ENCODE results near the gene KCNIP3. TPM values are rescaled to one million over a fixed set of nuclear protein-coding genes. Genes with fewer than 3 reads are reported as not detected.

Gene KCNIP3
- total RNA-seq, 4 donors from 2014 or later = 5.2 to 20.4 (median 11.4) TPM

DNA sequence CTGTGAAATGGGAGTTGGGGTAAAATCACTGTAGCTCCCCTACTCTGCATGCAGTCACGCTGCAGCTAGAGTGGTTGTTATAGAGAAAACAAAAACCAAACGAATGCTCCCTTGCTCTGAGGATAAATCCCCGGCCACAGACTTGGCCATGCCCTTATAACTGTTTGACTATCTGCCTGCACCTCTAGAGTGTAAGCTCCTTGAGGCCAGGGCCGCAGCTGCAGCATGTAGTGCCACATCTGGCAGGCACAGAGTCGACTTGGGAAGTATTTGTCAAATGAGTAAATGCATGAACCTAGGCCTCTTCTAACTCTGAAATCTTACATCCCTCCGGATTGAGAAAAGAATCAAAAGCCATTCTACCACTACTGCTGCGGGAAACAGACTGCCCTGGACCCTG is 35.9 kb downstream of the KCNIP3 start:
- TF ChIP-seq CTCF (IDR thresholded peaks at IDR 0.05) = no peak
- TF ChIP-seq POLR2A (IDR thresholded peaks at IDR 0.05) = no peak
- no peak for DNase-seq (ENCODE audit: low spot score in 2 of 2)
- intact Hi-C loops (cut with DNase I; ENCODE audit: low total_unique reads) = no loop called here
- 88 to 89% methylated on average over 7 of the region's 7 CpGs for WGBS, 2 donors
- H3K4me3 ChIP-seq (ENCODE audit: low read depth, poor library complexity, severe bottlenecking) = no peak overlapping the region

- intact Hi-C loops (cut with DNase I; ENCODE audit: low total_unique reads) = no loop called here
- no peak overlapping the region for H3K4me3 ChIP-seq (ENCODE audit: low read depth, poor library complexity, severe bottlenecking)
- 33 to 56% methylated on average over 11 of the region's 11 CpGs for WGBS, 2 donors
- DNase-seq (ENCODE audit: low spot score in 2 of 2) = peak; percentile 84 to 91
- TF ChIP-seq POLR2A (IDR thresholded peaks at IDR 0.05) = no peak
These were observed 36.8 kb downstream of the KCNIP3 start for GRCh38 chr2:95333888-95334338.

DNA sequence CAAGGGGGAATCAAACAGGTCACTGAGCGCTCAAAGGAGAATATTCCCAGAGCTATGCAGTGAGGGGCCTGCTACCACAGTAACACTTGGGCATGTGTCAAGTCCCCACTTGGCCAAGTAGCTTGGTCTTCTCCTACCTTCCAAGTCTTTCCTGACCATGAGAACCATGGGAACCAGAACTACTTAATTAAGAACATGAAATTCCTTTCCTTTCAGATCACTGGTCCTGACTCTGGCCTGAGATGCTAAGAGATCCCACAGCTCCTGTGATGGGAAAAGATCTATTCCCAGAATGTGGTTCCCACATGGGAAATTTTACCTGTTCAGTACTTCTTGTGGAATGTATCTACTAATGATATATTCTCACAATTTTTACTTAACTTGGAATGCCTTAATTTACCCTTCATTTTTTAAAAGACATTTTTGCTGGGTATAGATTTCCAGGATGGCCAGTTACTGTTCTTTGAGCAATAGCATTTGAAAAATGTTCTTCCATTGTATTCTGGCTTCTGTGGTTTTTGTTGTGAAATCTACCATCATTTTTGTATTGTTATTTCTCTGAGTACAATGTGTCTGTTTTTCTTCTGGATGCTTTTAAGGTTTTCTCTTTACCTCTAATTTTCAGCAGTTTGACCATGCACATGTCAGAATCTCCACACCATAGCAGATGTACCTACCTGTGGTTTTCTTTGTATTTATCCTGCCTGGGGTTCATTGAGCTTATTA is 37.9 kb downstream of the KCNIP3 start:
- intact Hi-C loops (cut with DNase I; ENCODE audit: low total_unique reads) = no loop called here
- 92 to 100% methylated on average over 1 of the region's 1 CpG for WGBS, 2 donors
- TF ChIP-seq CTCF (IDR thresholded peaks at IDR 0.05) = no peak
- no peak for TF ChIP-seq POLR2A (IDR thresholded peaks at IDR 0.05)
- no peak for DNase-seq (ENCODE audit: low spot score in 2 of 2)
- H3K4me3 ChIP-seq (ENCODE audit: low read depth, poor library complexity, severe bottlenecking) = no peak overlapping the region

GRCh38 chr2:95336406-95336805 is 39.3 kb downstream of the KCNIP3 start:
- intact Hi-C loops (cut with DNase I; ENCODE audit: low total_unique reads) = no loop called here
- DNase-seq (ENCODE audit: low spot score in 2 of 2) = no peak
- WGBS, 2 donors = 62 to 77% methylated on average over 2 of the region's 2 CpGs
- H3K4me3 ChIP-seq (ENCODE audit: low read depth, poor library complexity, severe bottlenecking) = no peak overlapping the region
- TF ChIP-seq POLR2A (IDR thresholded peaks at IDR 0.05) (no peak), CTCF (IDR thresholded peaks at IDR 0.05) (no peak)

GRCh38 chr2:95337829-95338228 is 40.7 kb downstream of the KCNIP3 start:
- intact Hi-C loops (cut with DNase I; ENCODE audit: low total_unique reads) = no loop called here
- no peak for DNase-seq (ENCODE audit: low spot score in 2 of 2)
- WGBS, 2 donors = 75 to 81% methylated on average over 7 of the region's 7 CpGs
- TF ChIP-seq POLR2A (IDR thresholded peaks at IDR 0.05) (no peak), CTCF (IDR thresholded peaks at IDR 0.05) (no peak)
- H3K4me3 ChIP-seq (ENCODE audit: low read depth, poor library complexity, severe bottlenecking) = no peak overlapping the region

GRCh38 chr2:95342556-95343320 is 45.6 kb downstream of the KCNIP3 start:
- no peak overlapping the region for H3K4me3 ChIP-seq (ENCODE audit: low read depth, poor library complexity, severe bottlenecking)
- WGBS, 2 donors = 91% methylated on average over 12 of the region's 12 CpGs
- DNase-seq (ENCODE audit: low spot score in 2 of 2) = peak in 1 of 2 donors; percentile 70
- no peak for TF ChIP-seq CTCF (IDR thresholded peaks at IDR 0.05)
- no peak for TF ChIP-seq POLR2A (IDR thresholded peaks at IDR 0.05)
- intact Hi-C loops (cut with DNase I; ENCODE audit: low total_unique reads) = no loop called here

All from lower leg skin (tissue), 4 donors.